ENCODE data around the gene CACNA1I. TPM values are rescaled to one million over a fixed set of nuclear protein-coding genes. Genes with fewer than 3 reads are reported as not detected.

Gene CACNA1I
- total and polyA plus RNA-seq, 2 experiments from 2014 or later: 0.42 to 2.4 TPM

DNA sequence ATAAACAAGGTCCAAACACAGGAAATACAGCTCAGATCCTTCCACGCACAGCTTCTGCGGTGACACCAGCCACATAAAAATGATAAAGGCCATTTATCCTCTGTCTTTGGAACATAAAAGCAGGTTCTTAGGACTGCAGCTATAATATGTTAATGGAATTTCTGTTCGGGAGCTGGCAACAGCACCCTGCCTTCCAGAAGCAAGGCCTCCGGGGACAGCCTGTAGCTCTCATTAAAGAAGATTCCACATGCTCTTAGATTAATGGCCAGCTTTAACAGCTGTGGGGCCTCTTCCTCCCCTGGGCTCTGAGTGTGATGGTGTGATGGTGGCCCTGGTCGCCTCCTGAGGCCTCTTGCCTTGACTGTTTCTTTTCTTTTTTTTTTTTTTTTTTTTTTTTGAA lies 137.3 kb downstream of the CACNA1I start:
- Mint-ChIP-seq H3K27ac (no peak overlapping the region), H3K27me3 (ENCODE audit: insufficient read depth, low read depth, poor library complexity) (peaks cover 8% of the 10 kb centered on the region), H3K4me1 (peaks cover 14% of the 10 kb centered on the region; the same call in 2 of the 3 replicates), H3K36me3 (ENCODE audit: low read depth) (no peaks in the 10 kb centered on the region), H3K9me3 (no peaks in the 10 kb centered on the region), H3K4me3 (no peak overlapping the region)
- ATAC-seq (no peak), DNase-seq (ENCODE audit: low spot score) (no peak)
- Histone ChIP-seq H4K20me1 (replicated peaks; ENCODE audit: insufficient read depth) (no peaks in the 10 kb centered on the region), H3K79me2 (replicated peaks; ENCODE audit: insufficient read depth) (no peaks in the 10 kb centered on the region), H3K9me2 (ENCODE audit: insufficient read depth) (no peaks in the 10 kb centered on the region), H3K36me3 (ENCODE audit: insufficient read depth) (no peaks in the 10 kb centered on the region), H3K27me3 (ENCODE audit: insufficient read depth) (no peaks in the 10 kb centered on the region), H3K4me3 (no peak overlapping the region), H3K4me2 (no peak overlapping the region), H3F3A (replicated peaks; ENCODE audit: low read depth) (no peaks in the 10 kb centered on the region), H2AFZ (no peak overlapping the region), H3K27ac (ENCODE audit: low read depth) (no peak overlapping the region), H3K4me1 (ENCODE audit: insufficient read depth) (no peaks in the 10 kb centered on the region)
- TF ChIP-seq, protein P1, sequence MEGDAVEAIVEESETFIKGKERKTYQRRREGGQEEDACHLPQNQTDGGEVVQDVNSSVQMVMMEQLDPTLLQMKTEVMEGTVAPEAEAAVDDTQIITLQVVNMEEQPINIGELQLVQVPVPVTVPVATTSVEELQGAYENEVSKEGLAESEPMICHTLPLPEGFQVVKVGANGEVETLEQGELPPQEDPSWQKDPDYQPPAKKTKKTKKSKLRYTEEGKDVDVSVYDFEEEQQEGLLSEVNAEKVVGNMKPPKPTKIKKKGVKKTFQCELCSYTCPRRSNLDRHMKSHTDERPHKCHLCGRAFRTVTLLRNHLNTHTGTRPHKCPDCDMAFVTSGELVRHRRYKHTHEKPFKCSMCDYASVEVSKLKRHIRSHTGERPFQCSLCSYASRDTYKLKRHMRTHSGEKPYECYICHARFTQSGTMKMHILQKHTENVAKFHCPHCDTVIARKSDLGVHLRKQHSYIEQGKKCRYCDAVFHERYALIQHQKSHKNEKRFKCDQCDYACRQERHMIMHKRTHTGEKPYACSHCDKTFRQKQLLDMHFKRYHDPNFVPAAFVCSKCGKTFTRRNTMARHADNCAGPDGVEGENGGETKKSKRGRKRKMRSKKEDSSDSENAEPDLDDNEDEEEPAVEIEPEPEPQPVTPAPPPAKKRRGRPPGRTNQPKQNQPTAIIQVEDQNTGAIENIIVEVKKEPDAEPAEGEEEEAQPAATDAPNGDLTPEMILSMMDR (conservative IDR thresholded peaks at IDR 0.05; ENCODE audit: low read depth in 2 of 2): no peak
- TF ChIP-seq ZNF331 (CRISPR knock-in tag; IDR thresholded peaks at IDR 0.05; ENCODE audit: low read depth): no peak
- TF ChIP-seq, protein P2, sequence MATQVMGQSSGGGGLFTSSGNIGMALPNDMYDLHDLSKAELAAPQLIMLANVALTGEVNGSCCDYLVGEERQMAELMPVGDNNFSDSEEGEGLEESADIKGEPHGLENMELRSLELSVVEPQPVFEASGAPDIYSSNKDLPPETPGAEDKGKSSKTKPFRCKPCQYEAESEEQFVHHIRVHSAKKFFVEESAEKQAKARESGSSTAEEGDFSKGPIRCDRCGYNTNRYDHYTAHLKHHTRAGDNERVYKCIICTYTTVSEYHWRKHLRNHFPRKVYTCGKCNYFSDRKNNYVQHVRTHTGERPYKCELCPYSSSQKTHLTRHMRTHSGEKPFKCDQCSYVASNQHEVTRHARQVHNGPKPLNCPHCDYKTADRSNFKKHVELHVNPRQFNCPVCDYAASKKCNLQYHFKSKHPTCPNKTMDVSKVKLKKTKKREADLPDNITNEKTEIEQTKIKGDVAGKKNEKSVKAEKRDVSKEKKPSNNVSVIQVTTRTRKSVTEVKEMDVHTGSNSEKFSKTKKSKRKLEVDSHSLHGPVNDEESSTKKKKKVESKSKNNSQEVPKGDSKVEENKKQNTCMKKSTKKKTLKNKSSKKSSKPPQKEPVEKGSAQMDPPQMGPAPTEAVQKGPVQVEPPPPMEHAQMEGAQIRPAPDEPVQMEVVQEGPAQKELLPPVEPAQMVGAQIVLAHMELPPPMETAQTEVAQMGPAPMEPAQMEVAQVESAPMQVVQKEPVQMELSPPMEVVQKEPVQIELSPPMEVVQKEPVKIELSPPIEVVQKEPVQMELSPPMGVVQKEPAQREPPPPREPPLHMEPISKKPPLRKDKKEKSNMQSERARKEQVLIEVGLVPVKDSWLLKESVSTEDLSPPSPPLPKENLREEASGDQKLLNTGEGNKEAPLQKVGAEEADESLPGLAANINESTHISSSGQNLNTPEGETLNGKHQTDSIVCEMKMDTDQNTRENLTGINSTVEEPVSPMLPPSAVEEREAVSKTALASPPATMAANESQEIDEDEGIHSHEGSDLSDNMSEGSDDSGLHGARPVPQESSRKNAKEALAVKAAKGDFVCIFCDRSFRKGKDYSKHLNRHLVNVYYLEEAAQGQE (IDR thresholded peaks at IDR 0.05; ENCODE audit: unreplicated experiment): no peak
- no peak for TF ChIP-seq NANOG (IDR thresholded peaks at IDR 0.05; ENCODE audit: borderline replicate concordance)
- no peak for TF ChIP-seq ZNF114 (CRISPR knock-in tag; IDR thresholded peaks at IDR 0.05)
- TF ChIP-seq STAT1 (IDR thresholded peaks at IDR 0.05; ENCODE audit: unreplicated experiment): no peak
- TF ChIP-seq, protein P3, sequence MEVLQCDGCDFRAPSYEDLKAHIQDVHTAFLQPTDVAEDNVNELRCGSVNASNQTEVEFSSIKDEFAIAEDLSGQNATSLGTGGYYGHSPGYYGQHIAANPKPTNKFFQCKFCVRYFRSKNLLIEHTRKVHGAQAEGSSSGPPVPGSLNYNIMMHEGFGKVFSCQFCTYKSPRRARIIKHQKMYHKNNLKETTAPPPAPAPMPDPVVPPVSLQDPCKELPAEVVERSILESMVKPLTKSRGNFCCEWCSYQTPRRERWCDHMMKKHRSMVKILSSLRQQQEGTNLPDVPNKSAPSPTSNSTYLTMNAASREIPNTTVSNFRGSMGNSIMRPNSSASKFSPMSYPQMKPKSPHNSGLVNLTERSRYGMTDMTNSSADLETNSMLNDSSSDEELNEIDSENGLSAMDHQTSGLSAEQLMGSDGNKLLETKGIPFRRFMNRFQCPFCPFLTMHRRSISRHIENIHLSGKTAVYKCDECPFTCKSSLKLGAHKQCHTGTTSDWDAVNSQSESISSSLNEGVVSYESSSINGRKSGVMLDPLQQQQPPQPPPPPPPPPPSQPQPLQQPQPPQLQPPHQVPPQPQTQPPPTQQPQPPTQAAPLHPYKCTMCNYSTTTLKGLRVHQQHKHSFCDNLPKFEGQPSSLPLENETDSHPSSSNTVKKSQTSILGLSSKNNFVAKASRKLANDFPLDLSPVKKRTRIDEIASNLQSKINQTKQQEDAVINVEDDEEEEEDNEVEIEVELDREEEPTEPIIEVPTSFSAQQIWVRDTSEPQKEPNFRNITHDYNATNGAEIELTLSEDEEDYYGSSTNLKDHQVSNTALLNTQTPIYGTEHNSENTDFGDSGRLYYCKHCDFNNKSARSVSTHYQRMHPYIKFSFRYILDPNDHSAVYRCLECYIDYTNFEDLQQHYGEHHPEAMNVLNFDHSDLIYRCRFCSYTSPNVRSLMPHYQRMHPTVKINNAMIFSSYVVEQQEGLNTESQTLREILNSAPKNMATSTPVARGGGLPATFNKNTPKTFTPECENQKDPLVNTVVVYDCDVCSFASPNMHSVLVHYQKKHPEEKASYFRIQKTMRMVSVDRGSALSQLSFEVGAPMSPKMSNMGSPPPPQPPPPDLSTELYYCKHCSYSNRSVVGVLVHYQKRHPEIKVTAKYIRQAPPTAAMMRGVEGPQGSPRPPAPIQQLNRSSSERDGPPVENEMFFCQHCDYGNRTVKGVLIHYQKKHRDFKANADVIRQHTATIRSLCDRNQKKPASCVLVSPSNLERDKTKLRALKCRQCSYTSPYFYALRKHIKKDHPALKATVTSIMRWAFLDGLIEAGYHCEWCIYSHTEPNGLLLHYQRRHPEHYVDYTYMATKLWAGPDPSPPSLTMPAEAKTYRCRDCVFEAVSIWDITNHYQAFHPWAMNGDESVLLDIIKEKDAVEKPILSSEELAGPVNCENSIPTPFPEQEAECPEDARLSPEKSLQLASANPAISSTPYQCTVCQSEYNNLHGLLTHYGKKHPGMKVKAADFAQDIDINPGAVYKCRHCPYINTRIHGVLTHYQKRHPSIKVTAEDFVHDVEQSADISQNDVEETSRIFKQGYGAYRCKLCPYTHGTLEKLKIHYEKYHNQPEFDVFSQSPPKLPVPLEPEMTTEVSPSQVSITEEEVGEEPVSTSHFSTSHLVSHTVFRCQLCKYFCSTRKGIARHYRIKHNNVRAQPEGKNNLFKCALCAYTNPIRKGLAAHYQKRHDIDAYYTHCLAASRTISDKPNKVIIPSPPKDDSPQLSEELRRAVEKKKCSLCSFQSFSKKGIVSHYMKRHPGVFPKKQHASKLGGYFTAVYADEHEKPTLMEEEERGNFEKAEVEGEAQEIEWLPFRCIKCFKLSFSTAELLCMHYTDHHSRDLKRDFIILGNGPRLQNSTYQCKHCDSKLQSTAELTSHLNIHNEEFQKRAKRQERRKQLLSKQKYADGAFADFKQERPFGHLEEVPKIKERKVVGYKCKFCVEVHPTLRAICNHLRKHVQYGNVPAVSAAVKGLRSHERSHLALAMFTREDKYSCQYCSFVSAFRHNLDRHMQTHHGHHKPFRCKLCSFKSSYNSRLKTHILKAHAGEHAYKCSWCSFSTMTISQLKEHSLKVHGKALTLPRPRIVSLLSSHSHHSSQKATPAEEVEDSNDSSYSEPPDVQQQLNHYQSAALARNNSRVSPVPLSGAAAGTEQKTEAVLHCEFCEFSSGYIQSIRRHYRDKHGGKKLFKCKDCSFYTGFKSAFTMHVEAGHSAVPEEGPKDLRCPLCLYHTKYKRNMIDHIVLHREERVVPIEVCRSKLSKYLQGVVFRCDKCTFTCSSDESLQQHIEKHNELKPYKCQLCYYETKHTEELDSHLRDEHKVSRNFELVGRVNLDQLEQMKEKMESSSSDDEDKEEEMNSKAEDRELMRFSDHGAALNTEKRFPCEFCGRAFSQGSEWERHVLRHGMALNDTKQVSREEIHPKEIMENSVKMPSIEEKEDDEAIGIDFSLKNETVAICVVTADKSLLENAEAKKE (CRISPR knock-in tag; IDR thresholded peaks at IDR 0.05): no peak
- no peak for TF ChIP-seq EZH2phosphoT487 (IDR thresholded peaks at IDR 0.05; ENCODE audit: unreplicated experiment)
- no peak for TF ChIP-seq EZH2 (IDR thresholded peaks at IDR 0.05; ENCODE audit: low read depth, unreplicated experiment)
- TF ChIP-seq, protein P4, sequence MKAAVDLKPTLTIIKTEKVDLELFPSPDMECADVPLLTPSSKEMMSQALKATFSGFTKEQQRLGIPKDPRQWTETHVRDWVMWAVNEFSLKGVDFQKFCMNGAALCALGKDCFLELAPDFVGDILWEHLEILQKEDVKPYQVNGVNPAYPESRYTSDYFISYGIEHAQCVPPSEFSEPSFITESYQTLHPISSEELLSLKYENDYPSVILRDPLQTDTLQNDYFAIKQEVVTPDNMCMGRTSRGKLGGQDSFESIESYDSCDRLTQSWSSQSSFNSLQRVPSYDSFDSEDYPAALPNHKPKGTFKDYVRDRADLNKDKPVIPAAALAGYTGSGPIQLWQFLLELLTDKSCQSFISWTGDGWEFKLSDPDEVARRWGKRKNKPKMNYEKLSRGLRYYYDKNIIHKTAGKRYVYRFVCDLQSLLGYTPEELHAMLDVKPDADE (IDR thresholded peaks at IDR 0.05): no peak
- no peak for TF ChIP-seq POLR2AphosphoS5 (IDR thresholded peaks at IDR 0.05; ENCODE audit: low read depth)
- no peak for TF ChIP-seq JUNB (IDR thresholded peaks at IDR 0.05; ENCODE audit: unreplicated experiment)
- TF ChIP-seq CREB1 (CRISPR knock-in tag; IDR thresholded peaks at IDR 0.05; ENCODE audit: low read depth): no peak

Measured in GM23338 (cell line).